Natural killer cell (primary cell): ENCODE measurements around the gene OR13J1. TPM values are rescaled to one million over a fixed set of nuclear protein-coding genes. Genes with fewer than 3 reads are reported as not detected.
A peak's percentile ranks its signal among the peaks of the same experiment; 100 is the strongest.

Source experiments
- ATAC-seq, 3 donors: fragments of 150-1000 bp in 2 of 3; fragments of 200-7000 bp in 1 of 3; cut with Tn5 transposase; 1 replicate in 1 of 3; 2 replicates in 2 of 3; pipeline ENCODE4 v1.10.0; 2021; ENCODE audit warnings: mild to moderate bottlenecking in 2 of 3, moderate library complexity in 2 of 3
- DNase-seq, 2 donors: peaks; one replicate each; pipeline versions ENCODE4 v3.0.0 to v3.0.0-alpha.2; 2013 to 2021; ENCODE audit warnings: mixed read lengths in 1 of 2
- H3K27ac ChIP-seq: one replicate; pipeline ENCODE4 v1.5.1; 2013; ENCODE audit warnings: mild to moderate bottlenecking, low read length
- H3K27me3 ChIP-seq: one replicate; pipeline ENCODE4 v1.6.1; 2013; ENCODE audit warnings: low read length; ENCODE audit not compliant: control insufficient read depth, insufficient read depth
- H3K36me3 ChIP-seq: one replicate; pipeline ENCODE4 v1.6.1; 2013; ENCODE audit warnings: low read length; ENCODE audit not compliant: control insufficient read depth, insufficient read depth
- H3K4me1 ChIP-seq: one replicate; pipeline ENCODE4 v1.6.1; 2013; ENCODE audit warnings: low read length; ENCODE audit not compliant: control insufficient read depth, insufficient read depth
- H3K4me3 ChIP-seq: one replicate; pipeline ENCODE4 v1.5.1; 2013; ENCODE audit warnings: low read length
- H3K9me3 ChIP-seq: one replicate; pipeline ENCODE4 v1.6.1; 2013; ENCODE audit warnings: low read length; ENCODE audit not compliant: control insufficient read depth, insufficient read depth
- H3K27ac Mint-ChIP-seq, 2 donors: one replicate each; pipeline ENCODE4 v1.8.0; 2022; ENCODE audit warnings: mild to moderate bottlenecking in 2 of 2, mixed read lengths in 2 of 2, moderate library complexity in 1 of 2
- H3K27me3 Mint-ChIP-seq, 2 donors: one replicate each; pipeline ENCODE4 v1.8.0; 2022; ENCODE audit warnings: low read depth in 2 of 2, mixed read lengths in 2 of 2
- H3K36me3 Mint-ChIP-seq: one replicate; pipeline ENCODE4 v1.8.0; 2022; ENCODE audit warnings: mixed read lengths
- H3K4me1 Mint-ChIP-seq, 2 donors: one replicate each; pipeline ENCODE4 v1.8.0; 2022; ENCODE audit warnings: mixed read lengths in 2 of 2
- H3K4me3 Mint-ChIP-seq: one replicate; pipeline ENCODE4 v1.8.0; 2022; ENCODE audit warnings: mild to moderate bottlenecking, moderate library complexity, mixed read lengths
- H3K9me3 Mint-ChIP-seq, 2 donors: one replicate each; pipeline ENCODE4 v1.8.0; 2022; ENCODE audit warnings: mixed read lengths in 2 of 2
- WGBS: methylation state at CpG from one replicate; pipeline ENCODE4 v1.1.7; 2013; ENCODE audit warnings: missing lambda C conversion rate; ENCODE audit not compliant: insufficient coverage; 5-methylcytosine and 5-hydroxymethylcytosine counted together
- intact Hi-C: fragments of 100-400 bp; cut with micrococcal nuclease; formaldehyde crosslinking; loops from one replicate; pipeline ENCODE4 v1.14.2; 2022
- total RNA-seq, 4 donors: library from RNA; stranded (reverse); fragments of 120-200 nt in 1 of 4; gene quantifications; one replicate each; pipeline versions ENCODE4 v1.2.3 to v1.2.4, GENCODE V29; 2013 to 2022
- TF ChIP-seq, protein P1 (sequence below): fragments of 200-600 bp; IDR thresholded peaks from one replicate; pipeline ENCODE4 v1.8.0; 2022; ENCODE audit warnings: antibody characterized with exemption

Gene OR13J1
- total RNA-seq, 3 donors from 2014 or later (not counting 1 experiment from before 2014, with no cell fraction given) = not detected

DNA sequence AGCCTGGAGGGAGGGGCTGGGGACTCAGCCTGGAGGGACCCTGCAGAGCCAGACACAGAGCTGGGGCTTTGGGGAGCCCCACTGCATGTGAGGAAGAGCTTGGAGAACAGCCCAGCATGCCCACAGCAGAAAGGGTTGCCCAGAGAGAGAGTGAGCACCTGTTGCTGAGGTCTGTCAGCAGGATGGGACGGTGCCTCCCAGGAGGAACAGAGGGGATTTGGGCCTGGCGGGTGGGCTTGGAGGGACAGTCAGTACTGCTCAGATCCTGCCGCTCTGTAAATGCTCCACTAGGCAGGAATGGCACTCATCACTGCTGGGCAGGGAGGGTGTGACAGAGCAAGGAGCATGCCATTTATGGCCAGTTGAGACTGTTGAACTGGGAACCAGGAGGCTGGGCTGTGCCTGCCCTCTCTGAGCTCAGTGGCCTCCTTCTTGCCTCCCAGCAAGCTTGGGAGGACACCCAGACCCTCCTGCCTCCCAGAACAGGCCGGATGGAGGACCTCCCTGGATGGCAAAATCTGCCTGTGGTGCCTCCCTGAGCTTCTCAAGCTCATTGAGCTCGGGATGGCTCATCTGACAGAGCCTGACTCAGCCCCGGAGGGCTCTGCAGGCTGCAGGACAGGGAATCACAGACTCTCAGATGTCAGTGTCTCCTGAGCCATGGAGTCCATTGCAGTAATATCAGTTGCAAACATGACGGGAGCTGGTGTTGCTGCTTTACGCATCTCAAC is 35.0 kb upstream of the OR13J1 start:
- H3K27me3 ChIP-seq = peaks cover 7% of the 10 kb centered on the region
- Mint-ChIP-seq H3K36me3 (no peaks in the 10 kb centered on the region), H3K4me1 (peaks cover 0 to 5% of the 10 kb centered on the region in 2 donors), H3K4me3 (no peak overlapping the region), H3K27me3 (peaks cover 15 to 26% of the 10 kb centered on the region in 2 donors), H3K27ac (no peak overlapping the region), H3K9me3 (no peaks in the 10 kb centered on the region)
- WGBS = 86% methylated on average over 8 of the region's 8 CpGs
- no peaks in the 10 kb centered on the region for H3K9me3 ChIP-seq
- H3K4me1 ChIP-seq = peaks cover 18% of the 10 kb centered on the region
- intact Hi-C loops = no loop called here
- H3K36me3 ChIP-seq = no peaks in the 10 kb centered on the region
- TF ChIP-seq, protein P1, sequence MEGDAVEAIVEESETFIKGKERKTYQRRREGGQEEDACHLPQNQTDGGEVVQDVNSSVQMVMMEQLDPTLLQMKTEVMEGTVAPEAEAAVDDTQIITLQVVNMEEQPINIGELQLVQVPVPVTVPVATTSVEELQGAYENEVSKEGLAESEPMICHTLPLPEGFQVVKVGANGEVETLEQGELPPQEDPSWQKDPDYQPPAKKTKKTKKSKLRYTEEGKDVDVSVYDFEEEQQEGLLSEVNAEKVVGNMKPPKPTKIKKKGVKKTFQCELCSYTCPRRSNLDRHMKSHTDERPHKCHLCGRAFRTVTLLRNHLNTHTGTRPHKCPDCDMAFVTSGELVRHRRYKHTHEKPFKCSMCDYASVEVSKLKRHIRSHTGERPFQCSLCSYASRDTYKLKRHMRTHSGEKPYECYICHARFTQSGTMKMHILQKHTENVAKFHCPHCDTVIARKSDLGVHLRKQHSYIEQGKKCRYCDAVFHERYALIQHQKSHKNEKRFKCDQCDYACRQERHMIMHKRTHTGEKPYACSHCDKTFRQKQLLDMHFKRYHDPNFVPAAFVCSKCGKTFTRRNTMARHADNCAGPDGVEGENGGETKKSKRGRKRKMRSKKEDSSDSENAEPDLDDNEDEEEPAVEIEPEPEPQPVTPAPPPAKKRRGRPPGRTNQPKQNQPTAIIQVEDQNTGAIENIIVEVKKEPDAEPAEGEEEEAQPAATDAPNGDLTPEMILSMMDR = no peak
- H3K27ac ChIP-seq = no peak overlapping the region
- DNase-seq = no peak
- ATAC-seq = no peak
- no peak overlapping the region for H3K4me3 ChIP-seq

DNA sequence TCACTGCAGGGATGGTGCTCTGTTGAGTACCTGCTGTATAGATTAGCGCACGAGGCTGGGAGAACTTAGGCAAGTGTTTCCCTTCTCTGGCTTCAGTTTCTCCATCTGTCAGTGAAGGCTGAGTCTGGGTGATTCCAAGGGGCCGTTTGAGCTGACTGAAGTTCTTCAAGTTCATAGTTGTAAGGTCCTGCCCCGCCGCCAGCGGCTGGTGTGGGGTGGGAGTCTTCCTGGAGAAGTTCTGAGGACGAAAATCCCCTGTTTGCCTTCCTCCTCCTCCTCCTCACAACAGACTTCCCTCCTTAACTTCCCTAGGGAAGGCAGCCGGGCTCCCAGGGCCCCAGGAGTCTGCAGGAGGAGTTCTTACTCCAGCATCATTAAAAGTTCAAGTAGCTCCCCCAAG is 34.1 kb upstream of the OR13J1 start:
- peaks cover 0 to 5% of the 10 kb centered on the region in 2 donors for H3K4me1 Mint-ChIP-seq
- no peak overlapping the region for H3K27ac Mint-ChIP-seq
- DNase-seq = no peak

DNA sequence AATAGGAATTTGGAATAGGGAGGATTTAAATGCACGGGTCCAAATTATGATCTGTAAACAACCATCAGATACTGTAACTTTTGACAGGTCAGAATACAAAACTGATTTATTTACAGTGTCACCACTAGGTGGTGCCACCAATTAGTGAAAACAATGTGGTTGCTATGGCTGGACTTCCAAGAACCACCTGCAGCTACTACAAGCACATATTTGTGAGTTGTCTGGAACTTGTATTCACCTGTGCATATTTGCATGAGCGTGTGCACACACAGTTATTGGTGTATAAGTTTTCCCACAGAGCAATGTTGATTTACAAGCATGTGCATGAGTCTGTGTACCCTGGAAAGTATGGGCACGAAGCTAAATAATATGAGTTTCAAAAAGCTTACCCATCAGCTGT is 32.8 kb upstream of the OR13J1 start:
- no peaks in the 10 kb centered on the region for H3K9me3 ChIP-seq
- no peak overlapping the region for H3K27ac ChIP-seq
- peaks cover 0 to 5% of the 10 kb centered on the region in 2 donors for H3K4me1 Mint-ChIP-seq
- no peaks in the 10 kb centered on the region for H3K36me3 ChIP-seq
- 54% methylated on average over 2 of the region's 3 CpGs for WGBS
- no peak overlapping the region for H3K4me3 Mint-ChIP-seq
- TF ChIP-seq, protein P1 = peak; percentile 85
- peak; percentile 49 to 66 (median 62) for ATAC-seq
- no peaks in the 10 kb centered on the region for H3K9me3 Mint-ChIP-seq
- no peak overlapping the region for H3K27ac Mint-ChIP-seq
- no peak overlapping the region for H3K4me3 ChIP-seq
- peak in 1 of 2 donors; percentile 78 for DNase-seq
- peaks cover 7% of the 10 kb centered on the region for H3K27me3 ChIP-seq
- intact Hi-C loops = no loop called here
- H3K4me1 ChIP-seq = peaks cover 5% of the 10 kb centered on the region
- peaks cover 15 to 26% of the 10 kb centered on the region in 2 donors for H3K27me3 Mint-ChIP-seq
- H3K36me3 Mint-ChIP-seq = no peaks in the 10 kb centered on the region

More for the DNA sequence above, 34.1 kb upstream of the OR13J1 start:
- H3K4me1 ChIP-seq = peaks cover 10% of the 10 kb centered on the region
- peaks cover 7% of the 10 kb centered on the region for H3K27me3 ChIP-seq
- WGBS = 77% methylated on average over 4 of the region's 8 CpGs
- H3K27ac ChIP-seq = no peak overlapping the region
- Mint-ChIP-seq H3K9me3 (no peaks in the 10 kb centered on the region), H3K36me3 (no peaks in the 10 kb centered on the region), H3K27me3 (peaks cover 15 to 26% of the 10 kb centered on the region in 2 donors), H3K4me3 (no peak overlapping the region)
- H3K9me3 ChIP-seq = no peaks in the 10 kb centered on the region
- intact Hi-C loops = no loop called here
- no peak overlapping the region for H3K4me3 ChIP-seq
- ATAC-seq = no peak
- TF ChIP-seq, protein P1 = no peak
- H3K36me3 ChIP-seq = no peaks in the 10 kb centered on the region
